Tibial artery (tissue), 4 donors: ENCODE measurements around the gene TRIM28.

Experiments
- DNase-seq, 2 donors: peaks; one replicate each; pipeline ENCODE4 v3.0.0-alpha.2; 2019
- H3K27ac ChIP-seq, 2 donors: fragments of 200-600 bp; sonication (generic) in 1 of 2; 1 replicate in 1 of 2; 2 replicates in 1 of 2; pipeline ENCODE4 v1.5.1; 2018 to 2019; ENCODE audit warnings: mild to moderate bottlenecking in 1 of 2
- H3K27me3 ChIP-seq, 2 donors: fragments of 200-600 bp; sonication (generic) in 1 of 2; one replicate each; pipeline versions ENCODE4 v1.5.1 to v1.6.0; 2016 to 2019
- H3K36me3 ChIP-seq, 3 donors: fragments of 200-600 bp; sonication (generic) in 2 of 3; one replicate each; pipeline ENCODE4 v1.5.1; 2016 to 2019; ENCODE audit warnings: mild to moderate bottlenecking in 2 of 3
- H3K4me1 ChIP-seq, 4 donors: fragments of 200-600 bp; sonication (generic) in 2 of 4; 1 replicate in 3 of 4; 2 replicates in 1 of 4; pipeline ENCODE4 v1.5.1; 2016 to 2019
- H3K4me3 ChIP-seq, 2 donors: fragments of 200-600 bp; sonication (generic) in 1 of 2; 1 replicate in 1 of 2; 2 replicates in 1 of 2; pipeline ENCODE4 v1.5.1; 2018 to 2019; ENCODE audit warnings: mild to moderate bottlenecking in 2 of 2
- H3K9me3 ChIP-seq, 3 donors: fragments of 200-600 bp; sonication (generic) in 1 of 3; one replicate each; pipeline ENCODE4 v1.5.1; 2016 to 2019
- CTCF ChIP-seq, 2 experiments: fragments of 200-600 bp in 1 of 2; fragments of 450-650 bp in 1 of 2; IDR thresholded peaks; one replicate each; pipeline ENCODE4 v1.5.1; 2017 to 2019; ENCODE audit warnings: antibody characterized with exemption in 2 of 2, mild to moderate bottlenecking in 1 of 2, moderate library complexity in 1 of 2
- intact Hi-C: fragments of 100-400 bp; cut with DNase I; formaldehyde crosslinking; loops from one replicate; pipeline ENCODE4 v1.15.0; 2023; ENCODE audit warnings: low total_unique reads

Gene TRIM28

DNA sequence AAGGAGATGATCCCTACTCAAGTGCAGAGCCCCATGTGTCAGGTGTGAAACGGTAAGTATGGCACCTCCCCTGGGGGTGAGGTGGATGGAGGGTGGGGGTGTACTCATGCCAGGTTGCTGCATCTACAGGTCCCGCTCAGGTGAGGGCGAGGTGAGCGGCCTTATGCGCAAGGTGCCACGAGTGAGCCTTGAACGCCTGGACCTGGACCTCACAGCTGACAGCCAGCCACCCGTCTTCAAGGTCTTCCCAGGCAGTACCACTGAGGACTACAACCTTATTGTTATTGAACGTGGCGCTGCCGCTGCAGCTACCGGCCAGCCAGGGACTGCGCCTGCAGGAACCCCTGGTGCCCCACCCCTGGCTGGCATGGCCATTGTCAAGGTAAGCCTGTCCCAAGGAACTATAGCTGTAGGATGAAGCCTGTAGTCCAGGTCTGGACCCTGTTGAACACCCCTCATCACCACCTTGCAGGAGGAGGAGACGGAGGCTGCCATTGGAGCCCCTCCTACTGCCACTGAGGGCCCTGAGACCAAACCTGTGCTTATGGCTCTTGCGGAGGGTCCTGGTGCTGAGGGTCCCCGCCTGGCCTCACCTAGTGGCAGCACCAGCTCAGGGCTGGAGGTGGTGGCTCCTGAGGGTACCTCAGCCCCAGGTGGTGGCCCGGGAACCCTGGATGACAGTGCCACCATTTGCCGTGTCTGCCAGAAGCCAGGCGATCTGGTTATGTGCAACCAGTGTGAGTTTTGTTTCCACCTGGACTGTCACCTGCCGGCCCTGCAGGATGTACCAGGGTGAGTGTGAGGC lies 5.2 kb downstream of the TRIM28 start:
- Histone ChIP-seq H3K9me3 (no peaks in the 10 kb centered on the region), H3K4me1 (peaks cover 1 to 42% (median 35%) of the 10 kb centered on the region in 4 donors), H3K27me3 (no peaks in the 10 kb centered on the region), H3K36me3 (peaks cover 54 to 72% (median 66%) of the 10 kb centered on the region in 3 donors), H3K4me3 (no peak overlapping the region), H3K27ac (no peak overlapping the region)
- DNase-seq = no peak
- intact Hi-C loops = no loop called here
- no peak for TF ChIP-seq CTCF (IDR thresholded peaks at IDR 0.05)

GRCh38 chr19:58549664-58550361 lies 5.9 kb downstream of the TRIM28 start:
- no peaks in the 10 kb centered on the region for H3K27me3 ChIP-seq
- intact Hi-C loops = no loop called here
- no peak overlapping the region for H3K4me3 ChIP-seq
- H3K36me3 ChIP-seq = peaks cover 54 to 72% (median 66%) of the 10 kb centered on the region in 3 donors
- H3K27ac ChIP-seq = no peak overlapping the region
- no peak for DNase-seq
- no peaks in the 10 kb centered on the region for H3K9me3 ChIP-seq
- H3K4me1 ChIP-seq = peaks cover 0 to 47% (median 39%) of the 10 kb centered on the region in 4 donors
- no peak for TF ChIP-seq CTCF (IDR thresholded peaks at IDR 0.05)

DNA sequence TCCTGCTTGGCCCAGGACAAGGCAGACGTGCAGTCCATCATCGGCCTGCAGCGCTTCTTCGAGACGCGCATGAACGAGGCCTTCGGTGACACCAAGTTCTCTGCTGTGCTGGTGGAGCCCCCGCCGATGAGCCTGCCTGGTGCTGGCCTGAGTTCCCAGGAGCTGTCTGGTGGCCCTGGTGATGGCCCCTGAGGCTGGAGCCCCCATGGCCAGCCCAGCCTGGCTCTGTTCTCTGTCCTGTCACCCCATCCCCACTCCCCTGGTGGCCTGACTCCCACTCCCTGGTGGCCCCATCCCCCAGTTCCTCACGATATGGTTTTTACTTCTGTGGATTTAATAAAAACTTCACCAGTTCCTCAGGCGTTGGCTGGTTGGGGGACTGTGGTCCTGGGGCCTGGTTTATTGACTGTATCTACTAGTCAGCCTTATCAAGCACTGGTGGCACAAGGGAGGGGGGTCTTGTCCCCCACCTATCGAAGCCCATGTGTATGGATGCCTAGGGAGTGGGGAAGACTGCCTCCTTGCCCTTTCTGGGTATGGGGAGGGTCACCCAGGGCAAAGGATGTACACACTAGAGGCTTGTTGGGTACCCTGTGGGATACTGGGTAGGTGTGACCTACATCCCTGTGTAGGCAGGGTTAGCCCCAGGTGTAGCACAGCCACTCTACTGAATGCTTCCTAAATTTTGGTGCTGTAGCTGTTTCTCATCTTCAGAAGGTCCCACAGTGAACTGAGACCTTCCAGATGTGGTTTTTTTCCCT lies 6.7 kb downstream of the TRIM28 start:
- H3K4me3 ChIP-seq = no peak overlapping the region
- no peaks in the 10 kb centered on the region for H3K27me3 ChIP-seq
- intact Hi-C loops = no loop called here
- peaks cover 0 to 46% (median 38%) of the 10 kb centered on the region in 4 donors for H3K4me1 ChIP-seq
- peaks cover 54 to 73% (median 66%) of the 10 kb centered on the region in 3 donors for H3K36me3 ChIP-seq
- H3K9me3 ChIP-seq = no peaks in the 10 kb centered on the region
- no peak for DNase-seq
- no peak overlapping the region for H3K27ac ChIP-seq
- no peak for TF ChIP-seq CTCF (IDR thresholded peaks at IDR 0.05)

- no peak for DNase-seq
- H3K27ac ChIP-seq = no peak overlapping the region
- H3K4me3 ChIP-seq = no peak overlapping the region
- no peaks in the 10 kb centered on the region for H3K9me3 ChIP-seq
- TF ChIP-seq CTCF (IDR thresholded peaks at IDR 0.05) = no peak
- intact Hi-C loops = no loop called here
- H3K4me1 ChIP-seq = peaks cover 0 to 46% (median 37%) of the 10 kb centered on the region in 4 donors
- H3K27me3 ChIP-seq = no peaks in the 10 kb centered on the region
- peaks cover 58 to 77% (median 68%) of the 10 kb centered on the region in 3 donors for H3K36me3 ChIP-seq
These were observed 7.2 kb downstream of the TRIM28 start for GRCh38 chr19:58551123-58551497.

DNA sequence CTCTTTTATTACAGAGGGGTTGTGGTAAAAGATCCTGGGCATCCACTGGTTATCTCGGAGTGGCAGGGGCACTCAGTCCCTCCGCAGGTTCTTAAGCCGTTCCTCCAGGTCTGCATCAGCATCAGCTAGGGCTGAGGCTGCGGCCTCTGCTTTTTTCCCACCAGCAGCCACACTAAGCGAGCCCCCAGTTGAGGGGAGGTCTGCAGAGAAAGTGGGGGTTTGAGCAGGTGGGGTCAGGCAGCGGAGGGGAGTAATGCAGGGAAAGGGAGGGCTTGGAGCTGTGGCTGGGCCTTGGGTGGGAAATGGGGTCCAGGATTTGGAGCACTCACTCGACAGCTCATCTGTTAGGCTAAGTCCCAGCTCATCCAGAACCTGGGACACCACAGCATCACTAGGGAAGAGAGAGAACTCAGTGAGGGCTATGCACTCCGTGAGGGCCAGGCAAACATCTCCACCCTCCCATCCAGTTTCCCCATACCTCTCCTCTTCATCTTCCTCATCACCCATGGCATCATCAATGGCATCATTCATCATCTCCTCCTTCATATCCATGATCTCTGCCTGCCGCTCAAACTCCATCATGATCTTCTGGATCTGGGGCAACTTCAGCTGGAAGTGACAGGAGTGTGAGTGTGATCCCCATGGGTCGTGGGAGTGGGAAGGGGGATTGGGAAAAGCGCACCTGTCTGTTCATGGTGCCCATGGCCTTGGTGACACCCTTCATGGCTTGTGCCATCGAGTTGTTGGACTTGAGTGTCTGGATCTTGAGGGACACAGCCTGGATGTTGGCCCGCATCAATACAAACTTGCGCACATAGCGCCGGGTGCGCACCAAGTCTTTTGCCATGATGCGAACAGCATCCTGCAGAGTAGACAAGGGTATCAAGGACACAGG lies 8.0 kb downstream of the TRIM28 start:
- H3K36me3 ChIP-seq = peaks cover 65 to 77% (median 72%) of the 10 kb centered on the region in 3 donors
- no peak for TF ChIP-seq CTCF (IDR thresholded peaks at IDR 0.05)

More for the DNA sequence above, 8.0 kb downstream of the TRIM28 start:
- Histone ChIP-seq H3K9me3 (no peaks in the 10 kb centered on the region), H3K4me1 (peaks cover 0 to 46% (median 37%) of the 10 kb centered on the region in 4 donors), H3K4me3 (no peak overlapping the region), H3K27me3 (no peaks in the 10 kb centered on the region), H3K27ac (no peak overlapping the region)
- intact Hi-C loops = no loop called here
- no peak for DNase-seq
